ENCODE results near the gene LOXHD1.

DNA sequence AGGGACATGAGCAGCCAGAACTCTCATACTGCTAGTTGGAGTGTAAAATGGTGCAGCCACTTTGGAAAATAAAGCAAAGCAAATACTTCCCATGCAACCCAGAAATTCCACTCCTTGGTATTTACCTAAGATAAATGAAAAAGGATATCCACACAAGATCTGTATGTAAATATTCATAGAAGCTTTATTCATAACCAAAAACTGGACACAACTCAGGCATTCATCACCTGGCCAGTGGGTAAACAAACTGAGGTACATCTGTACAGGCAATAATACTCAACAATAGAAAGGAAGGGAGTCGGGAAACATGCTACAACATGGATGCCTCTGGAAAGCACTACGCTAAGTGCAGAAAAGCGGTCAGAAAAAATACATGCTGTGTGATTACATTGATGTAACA, 2.5 kb upstream of the LOXHD1 start:
- TF ChIP-seq CTCF (conservative IDR thresholded peaks at IDR 0.05 in 1 of 2, IDR thresholded peaks at IDR 0.05 in 1 of 2; ENCODE audit: extremely low read depth in 1 of 2, insufficient read depth in 1 of 2, low read depth in 1 of 2, low read length in 2 of 2): no peak
- no peak for TF ChIP-seq EZH2 (IDR thresholded peaks at IDR 0.05; ENCODE audit: borderline replicate concordance, low read length)
